Ectodermal cell (in vitro differentiated cells): ENCODE results near the gene RSRP1. TPM values are rescaled to one million over a fixed set of nuclear protein-coding genes. Genes with fewer than 3 reads are reported as not detected.
A peak's percentile ranks its signal among the peaks of the same experiment; 100 is the strongest.
"Not testable (repeated sequence)": the region's sequence is repeated elsewhere in the genome, so short reads cannot be mapped to it uniquely, and the experiment has no call there.

Source experiments
- H3K27ac ChIP-seq: 2 replicates; pipeline ENCODE4 v1.7.0; 2013; ENCODE audit warnings: mild to moderate bottlenecking, low read depth, low read length; ENCODE audit not compliant: insufficient read depth, poor library complexity, severe bottlenecking
- H3K27me3 ChIP-seq: 2 replicates; pipeline ENCODE4 v1.7.0; 2013; ENCODE audit warnings: mild to moderate bottlenecking, low read length; ENCODE audit not compliant: insufficient read depth, control insufficient read depth, poor library complexity, severe bottlenecking
- H3K36me3 ChIP-seq: one replicate; pipeline ENCODE4 v1.7.0; 2013; ENCODE audit warnings: low read length; ENCODE audit not compliant: control insufficient read depth, insufficient read depth
- H3K4me1 ChIP-seq: one replicate; pipeline ENCODE4 v1.7.0; 2013; ENCODE audit warnings: low read length; ENCODE audit not compliant: control insufficient read depth, insufficient read depth
- H3K4me3 ChIP-seq: 2 replicates; pipeline ENCODE4 v1.7.0; 2013; ENCODE audit warnings: low read depth, low read length, control low read depth; ENCODE audit not compliant: insufficient read depth
- H3K9me3 ChIP-seq: 2 replicates; pipeline ENCODE4 v1.7.0; 2013; ENCODE audit warnings: mild to moderate bottlenecking, low read length, moderate library complexity; ENCODE audit not compliant: control insufficient read depth
- WGBS, 2 experiments: methylation state at CpG; one replicate each; pipeline ENCODE4 v1.1.7; 2013; ENCODE audit warnings: missing lambda C conversion rate in 2 of 2; 5-methylcytosine and 5-hydroxymethylcytosine counted together
- polyA plus RNA-seq, 4 experiments: library from polyadenylated mRNA; stranded (reverse); fragments of 50-300 nt; gene quantifications; one replicate each; pipeline ENCODE4 v1.2.3, GENCODE V29; 2013

The RSRP1 gene, protein sequence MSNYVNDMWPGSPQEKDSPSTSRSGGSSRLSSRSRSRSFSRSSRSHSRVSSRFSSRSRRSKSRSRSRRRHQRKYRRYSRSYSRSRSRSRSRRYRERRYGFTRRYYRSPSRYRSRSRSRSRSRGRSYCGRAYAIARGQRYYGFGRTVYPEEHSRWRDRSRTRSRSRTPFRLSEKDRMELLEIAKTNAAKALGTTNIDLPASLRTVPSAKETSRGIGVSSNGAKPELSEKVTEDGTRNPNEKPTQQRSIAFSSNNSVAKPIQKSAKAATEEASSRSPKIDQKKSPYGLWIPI
- polyA plus RNA-seq (2013, experiment 1 of 4): 136 TPM
- 120 TPM for polyA plus RNA-seq (2013, experiment 2 of 4)
- polyA plus RNA-seq (2013, experiment 3 of 4): 116 TPM
- 129 TPM for polyA plus RNA-seq (2013, experiment 4 of 4)

DNA sequence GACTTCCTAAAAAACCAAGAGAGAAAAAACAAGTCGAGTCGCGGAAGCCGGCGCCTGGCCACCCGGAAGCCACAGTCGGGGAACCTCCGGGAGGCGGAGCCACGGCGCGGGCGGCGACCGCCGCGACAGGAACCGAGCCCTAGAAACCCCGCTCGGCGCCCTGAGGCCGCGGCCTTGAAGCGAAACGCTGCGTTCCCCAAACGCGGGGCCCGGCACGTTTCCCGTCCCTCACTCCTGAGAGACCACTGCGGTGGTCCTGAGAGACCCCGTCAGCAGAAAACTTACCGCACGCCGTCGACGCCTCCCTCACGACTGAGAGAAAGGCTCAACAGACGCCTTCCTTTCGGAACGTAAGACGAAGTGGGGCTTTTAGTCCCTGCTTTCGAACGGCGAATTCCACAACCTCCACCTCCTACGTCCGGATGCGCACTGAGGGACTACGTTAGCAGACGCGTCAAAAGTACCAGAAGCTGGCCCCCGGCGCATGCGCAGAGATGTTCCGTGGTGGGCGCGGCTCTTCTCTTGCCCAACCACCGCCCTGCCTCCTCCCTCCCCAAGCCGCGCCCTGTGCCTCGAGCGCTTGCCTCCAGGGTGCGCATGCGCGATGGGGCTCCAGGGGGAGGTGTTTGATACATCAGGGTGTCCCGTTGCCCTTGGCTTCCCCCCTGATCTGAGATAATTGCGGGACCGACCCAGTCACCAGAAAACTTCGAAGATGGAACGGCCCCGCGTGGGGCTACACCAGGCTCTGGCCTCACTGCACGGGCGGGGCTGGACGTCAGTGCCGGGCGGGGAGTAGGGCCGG lies at the start of gene RSRP1:
TSS of gene RSRP1 (minus strand) at position 431 of the 805 bp plus-strand sequence. CDS start 491 bp downstream, outside the sequence.
- no peaks in the 10 kb centered on the region for H3K27me3 ChIP-seq
- peaks cover 20% of the 10 kb centered on the region for H3K36me3 ChIP-seq
- peak within 1 kb of the TSS; percentile 92 for H3K27ac ChIP-seq
- no peaks in the 10 kb centered on the region for H3K9me3 ChIP-seq
- peak within 1 kb of the TSS; percentile 95 for H3K4me3 ChIP-seq
- H3K4me1 ChIP-seq: peaks cover 5% of the 10 kb centered on the region
- 0% methylated on average over 79 of the region's 79 CpGs for WGBS, 2 experiments

DNA sequence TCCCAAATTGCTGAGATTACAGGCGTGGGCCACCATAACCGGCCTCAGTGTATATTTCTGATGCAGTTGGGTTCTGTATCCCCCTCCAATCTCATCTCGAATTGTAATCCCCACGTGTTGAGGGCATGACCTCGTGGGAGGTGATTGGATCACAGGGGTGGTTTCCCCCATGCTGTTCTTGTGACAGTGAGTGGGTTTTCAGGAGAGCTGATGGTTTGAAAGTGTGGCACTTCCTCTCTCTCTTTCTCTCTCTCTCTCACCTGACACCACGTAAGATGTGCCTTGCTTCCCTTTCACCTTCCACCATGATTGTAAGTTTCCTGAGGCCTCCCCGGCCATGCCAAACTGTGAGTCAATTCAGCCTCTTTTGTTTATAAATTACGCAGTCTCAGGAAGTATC lies 49.2 kb upstream of the RSRP1 start:
- not testable (repeated sequence) for H3K9me3 ChIP-seq, H3K4me3 ChIP-seq, H3K4me1 ChIP-seq, H3K36me3 ChIP-seq, H3K27me3 ChIP-seq, H3K27ac ChIP-seq
- WGBS, 2 experiments: 82 to 86% methylated on average over 4 to 5 of the region's 8 CpGs

GRCh38 chr1:25294889-25295826 lies 47.9 kb upstream of the RSRP1 start:
- not testable (repeated sequence) for H3K4me3 ChIP-seq
- WGBS, 2 experiments: 80 to 84% methylated on average over 5 to 6 of the region's 14 CpGs

DNA sequence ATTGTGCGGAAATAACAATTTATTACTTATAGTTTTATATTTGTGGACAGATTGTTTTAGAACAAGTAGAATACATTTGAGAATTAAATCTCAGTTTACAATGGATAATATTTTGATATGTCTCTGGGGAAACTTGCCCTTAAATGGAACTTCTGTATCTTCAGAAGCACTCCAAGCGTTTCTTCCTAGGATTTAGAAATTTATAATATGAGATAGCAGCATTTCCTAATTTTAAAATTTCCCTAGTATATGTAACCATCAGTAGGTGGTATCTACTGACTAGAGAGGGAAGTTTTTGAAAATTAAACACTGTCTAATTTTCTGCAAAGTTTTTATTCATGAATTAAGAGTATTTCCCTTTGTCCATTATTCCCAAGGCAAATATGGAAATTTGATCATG lies 46.2 kb upstream of the RSRP1 start:
- not testable (repeated sequence) for H3K9me3 ChIP-seq, H3K4me3 ChIP-seq, H3K36me3 ChIP-seq, H3K4me1 ChIP-seq, H3K27ac ChIP-seq, H3K27me3 ChIP-seq
- 75% methylated on average over 1 of the region's 2 CpGs; no CpG with 5 or more reads in 1 of the 2 experiments for WGBS, 2 experiments

More at GRCh38 chr1:25294889-25295826, 47.9 kb upstream of the RSRP1 start:
- H3K36me3 ChIP-seq, H3K9me3 ChIP-seq, H3K27ac ChIP-seq, H3K27me3 ChIP-seq, H3K4me1 ChIP-seq: not testable (repeated sequence)

DNA sequence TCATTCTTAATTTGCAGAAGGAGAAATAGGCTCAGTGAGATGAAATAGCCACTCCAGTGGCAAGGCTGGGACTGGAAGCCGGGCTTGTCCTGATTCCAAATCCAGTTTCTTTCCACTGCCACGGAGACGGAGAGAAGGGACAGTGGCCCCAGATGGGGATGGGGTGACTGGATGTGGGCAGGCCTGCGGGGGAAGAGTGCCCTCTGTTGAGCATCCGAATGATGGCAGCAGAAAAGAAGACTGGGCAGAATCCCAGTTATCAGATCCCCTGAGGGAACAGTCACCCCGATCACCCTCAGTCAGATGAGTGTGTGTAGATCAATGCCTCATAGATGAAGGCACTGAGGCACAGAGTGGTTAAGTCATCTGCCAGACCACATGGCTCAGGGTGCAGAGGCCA lies 42.8 kb upstream of the RSRP1 start:
- 3 to 8% methylated on average over 3 of the region's 6 CpGs for WGBS, 2 experiments
- not testable (repeated sequence) for H3K27me3 ChIP-seq, H3K4me3 ChIP-seq, H3K9me3 ChIP-seq, H3K4me1 ChIP-seq, H3K36me3 ChIP-seq, H3K27ac ChIP-seq

DNA sequence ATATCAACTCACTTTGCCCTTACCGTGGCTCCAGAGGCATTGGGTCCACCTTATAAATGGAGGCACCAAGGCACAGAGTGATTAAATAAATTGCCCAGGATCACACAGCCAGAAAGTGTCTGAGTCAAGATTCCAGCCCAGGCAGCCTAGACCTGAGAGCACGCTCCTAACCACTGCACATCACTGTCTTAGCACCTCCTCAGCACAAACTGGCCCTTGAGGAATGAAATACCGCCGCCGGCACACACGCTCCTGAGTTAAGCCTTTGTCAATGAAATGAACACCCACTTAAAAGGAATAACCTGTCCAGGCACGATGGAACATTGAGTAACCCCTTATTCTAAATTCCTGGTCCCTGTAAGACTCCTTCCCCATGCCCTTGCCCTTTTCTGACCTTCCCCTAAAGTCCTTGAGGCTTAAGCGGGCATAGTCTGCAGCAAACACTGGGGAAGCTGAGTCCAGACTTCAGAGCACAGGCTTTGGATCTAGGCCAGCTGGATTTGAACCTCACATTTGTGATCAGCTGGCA lies 41.4 kb upstream of the RSRP1 start:
- H3K27me3 ChIP-seq, H3K4me3 ChIP-seq, H3K36me3 ChIP-seq, H3K4me1 ChIP-seq, H3K9me3 ChIP-seq, H3K27ac ChIP-seq: not testable (repeated sequence)
- WGBS, 2 experiments: 100% methylated on average over 1 to 2 of the region's 8 CpGs

GRCh38 chr1:25287164-25287563 lies 39.9 kb upstream of the RSRP1 start:
- H3K27me3 ChIP-seq, H3K4me1 ChIP-seq, H3K9me3 ChIP-seq, H3K4me3 ChIP-seq, H3K27ac ChIP-seq, H3K36me3 ChIP-seq: not testable (repeated sequence)
- WGBS, 2 experiments: 92 to 93% methylated on average over 3 of the region's 6 CpGs

GRCh38 chr1:25285862-25286261 lies 38.6 kb upstream of the RSRP1 start:
- H3K9me3 ChIP-seq, H3K27me3 ChIP-seq, H3K27ac ChIP-seq, H3K36me3 ChIP-seq, H3K4me1 ChIP-seq, H3K4me3 ChIP-seq: not testable (repeated sequence)
- 89 to 93% methylated on average over 3 of the region's 3 CpGs for WGBS, 2 experiments

GRCh38 chr1:25279693-25280111 lies 32.4 kb upstream of the RSRP1 start:
- not testable (repeated sequence) for H3K4me1 ChIP-seq, H3K27ac ChIP-seq, H3K4me3 ChIP-seq, H3K36me3 ChIP-seq, H3K27me3 ChIP-seq, H3K9me3 ChIP-seq
- WGBS, 2 experiments: 95 to 98% methylated on average over 4 of the region's 5 CpGs
